Posterior vena cava (tissue), 2 donors: ENCODE data around the gene AGXT. TPM values are rescaled to one million over a fixed set of nuclear protein-coding genes. Genes with fewer than 3 reads are reported as not detected.
"Not testable (repeated sequence)": the region's sequence is repeated elsewhere in the genome, so short reads cannot be mapped to it uniquely, and the experiment has no call there.

Source experiments
- DNase-seq: peaks from one replicate; pipeline ENCODE4 v3.0.0-alpha.2; 2020; ENCODE audit warnings: low spot score
- intact Hi-C, 2 donors: fragments of 100-400 bp; cut with DNase I; formaldehyde crosslinking; loops; one replicate each; pipeline versions ENCODE4 v1.14.1 to v1.14.2; 2022 to 2023
- total RNA-seq, 2 donors: library from RNA; stranded (reverse); fragmentation: NEBNext Ultra II Directional; extraction: Animal tissue kit (Norgen Biotek cat#: 25700); gene quantifications; one replicate each; pipeline ENCODE4 v1.2.1, GENCODE V29; 2021
- donor health status: DM: yes; HTN: yes; CAD: no.
- donor health status: DM: yes; HTN: yes; CAD: no.

Gene AGXT
- total RNA-seq, 2 donors from 2014 or later: not detected

DNA sequence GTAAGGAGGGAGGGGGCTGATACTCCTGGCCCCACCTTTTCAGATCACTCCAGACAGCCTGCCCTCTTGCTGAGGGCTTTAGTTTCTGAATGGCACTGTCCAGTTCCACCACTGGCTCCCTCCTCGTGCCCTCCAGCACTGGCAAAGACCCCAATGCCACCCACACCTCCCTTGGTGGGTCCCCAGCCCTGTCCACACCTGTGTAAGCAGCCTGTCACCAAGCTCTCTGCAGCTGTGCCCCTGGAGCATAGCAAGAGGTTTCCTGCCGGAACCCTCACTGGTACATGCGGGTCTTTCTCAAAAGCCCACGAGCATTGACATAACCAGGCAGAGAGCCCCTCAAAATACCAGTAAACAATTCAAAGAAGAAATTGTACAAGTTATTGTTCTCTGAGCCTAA lies 31.0 kb upstream of the AGXT start:
- DNase-seq: no peak

DNA sequence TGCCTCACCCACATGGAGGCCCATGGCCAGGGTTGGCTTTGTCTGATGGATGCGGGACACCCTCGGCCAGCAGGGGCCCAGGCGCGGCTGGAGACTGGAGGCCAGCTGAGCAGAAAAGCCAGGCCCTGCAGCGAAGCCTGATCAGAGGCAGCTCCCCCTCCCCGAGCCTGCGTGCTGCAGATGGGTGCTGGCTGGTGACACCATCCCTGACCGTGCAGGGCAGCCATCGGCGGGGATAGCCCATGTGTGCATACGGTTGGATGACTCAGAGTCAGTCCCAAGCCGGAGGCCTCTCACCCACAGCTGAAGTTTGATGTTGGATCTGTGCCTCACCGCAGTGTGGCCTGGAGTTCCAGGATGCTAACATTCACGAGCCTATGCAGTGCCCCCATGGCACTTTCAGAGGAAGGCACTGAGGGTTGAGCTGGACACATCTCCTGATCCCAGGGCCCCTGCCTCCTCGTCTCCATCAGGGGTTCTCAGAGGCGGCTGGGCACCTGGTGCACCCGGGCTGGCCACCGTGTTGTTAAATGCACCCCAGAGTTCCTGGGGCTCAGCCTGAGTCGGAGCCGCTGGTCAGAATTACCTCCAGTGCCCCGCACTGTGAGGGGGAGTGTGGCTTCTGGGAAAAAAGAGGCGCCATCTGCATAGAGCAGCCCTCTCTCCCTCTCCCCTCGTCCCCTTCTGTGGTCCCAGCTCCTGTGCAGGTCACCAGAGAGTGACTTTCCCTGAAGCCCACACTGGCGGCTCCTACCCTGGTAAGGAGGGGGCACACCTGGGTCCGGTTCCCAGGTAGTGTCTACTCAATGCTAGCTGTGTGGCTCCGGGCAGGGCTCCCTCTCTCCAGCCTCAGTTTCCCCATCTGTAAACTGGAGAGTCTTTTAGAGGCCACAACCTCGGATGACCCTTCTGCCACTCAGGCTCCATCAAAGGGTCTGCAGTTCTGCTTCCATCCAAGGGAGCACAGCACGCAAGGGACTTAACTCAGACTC lies 29.2 kb upstream of the AGXT start:
- DNase-seq: peak; percentile 77
- intact Hi-C loops: no loop called here

More for the DNA sequence above, 31.0 kb upstream of the AGXT start:
- intact Hi-C loops: no loop called here

DNA sequence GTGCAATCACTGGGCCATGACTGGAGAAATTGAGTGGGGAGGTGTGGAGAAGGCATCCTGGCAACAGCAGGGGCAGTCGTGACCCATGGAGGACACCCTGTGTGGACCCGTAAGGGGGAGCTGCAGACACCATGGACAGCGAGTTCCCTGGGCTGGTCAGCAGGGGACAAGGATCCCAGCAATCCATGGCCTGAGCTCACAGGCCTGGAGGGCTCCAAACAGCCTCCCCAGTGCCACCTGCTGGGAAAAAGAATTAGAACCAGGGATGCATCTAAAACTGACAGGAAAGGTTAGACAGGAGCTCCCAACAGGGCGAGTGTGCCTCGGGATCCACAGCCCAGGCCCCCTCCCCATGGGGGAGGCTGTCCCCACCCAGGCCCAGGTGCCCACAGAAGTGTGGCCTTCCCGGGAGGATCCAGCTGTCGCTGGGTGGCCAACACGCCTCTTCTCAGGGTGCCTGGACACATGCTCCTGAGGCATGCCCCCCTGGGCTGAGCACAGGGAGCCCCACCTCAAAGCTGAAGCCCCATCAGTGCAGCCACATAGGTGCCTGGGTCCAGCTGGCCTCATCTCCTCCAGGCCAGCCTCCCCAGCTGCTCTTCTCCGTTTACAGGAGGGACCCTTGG lies 28.1 kb upstream of the AGXT start:
- intact Hi-C loops: no loop called here
- no peak for DNase-seq

DNA sequence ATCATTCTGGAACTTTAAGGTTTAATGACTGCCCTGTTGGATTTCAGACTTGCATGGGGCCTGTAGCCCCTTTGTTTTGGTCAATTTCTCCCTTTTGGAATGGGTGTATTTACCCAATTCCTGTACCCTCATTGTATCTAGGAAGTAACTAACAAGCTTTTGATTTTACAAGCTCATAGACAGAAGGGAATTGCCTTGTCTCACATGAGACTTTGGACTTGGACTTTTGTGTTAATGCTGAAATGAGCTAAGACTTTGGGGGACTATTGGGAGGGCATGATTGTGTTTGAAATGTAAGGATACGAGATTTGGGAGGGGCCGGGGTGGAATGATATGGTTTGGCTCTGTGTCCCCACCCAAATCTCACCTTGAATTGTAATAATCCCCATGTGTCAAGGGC lies 22.3 kb upstream of the AGXT start:
- not testable (repeated sequence) for DNase-seq

DNA sequence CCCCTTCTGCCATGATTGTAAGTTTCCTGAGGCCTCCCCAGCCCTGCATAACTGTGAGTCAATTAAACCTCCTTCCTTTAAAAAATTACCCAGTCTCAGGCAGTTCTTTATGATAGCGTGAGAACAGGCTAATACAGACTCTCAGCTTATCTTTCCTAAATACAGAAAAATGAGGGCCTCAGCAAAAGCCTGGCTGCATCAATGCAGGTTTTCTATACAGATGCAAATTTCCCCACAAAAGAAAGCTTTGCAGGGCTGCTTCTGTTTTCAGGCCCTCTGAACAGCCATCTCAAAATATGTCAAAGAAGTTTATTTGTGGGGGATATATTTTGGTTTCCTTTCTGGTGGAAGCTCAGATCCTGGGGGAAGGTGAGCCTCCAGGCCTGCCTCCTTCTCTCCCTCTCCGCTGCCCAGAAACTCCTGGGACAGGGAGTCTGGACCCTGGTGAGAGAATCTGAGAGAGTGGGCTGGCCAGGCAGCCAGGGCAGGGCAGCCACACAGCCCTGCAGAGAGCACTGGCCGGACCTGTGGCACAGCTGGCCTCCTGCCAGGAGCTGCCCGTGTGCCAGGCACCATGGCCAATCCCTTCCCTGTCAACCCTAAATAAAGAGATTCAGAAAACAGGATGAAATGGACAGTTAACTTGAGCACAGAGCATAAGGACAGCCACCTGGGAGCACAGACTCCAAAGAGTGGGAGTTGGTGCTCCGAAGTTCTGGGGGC lies 21.6 kb upstream of the AGXT start:
- intact Hi-C loops: no loop called here
- no peak for DNase-seq

More for the DNA sequence above, 22.3 kb upstream of the AGXT start:
- intact Hi-C loops: not testable (repeated sequence)

DNA sequence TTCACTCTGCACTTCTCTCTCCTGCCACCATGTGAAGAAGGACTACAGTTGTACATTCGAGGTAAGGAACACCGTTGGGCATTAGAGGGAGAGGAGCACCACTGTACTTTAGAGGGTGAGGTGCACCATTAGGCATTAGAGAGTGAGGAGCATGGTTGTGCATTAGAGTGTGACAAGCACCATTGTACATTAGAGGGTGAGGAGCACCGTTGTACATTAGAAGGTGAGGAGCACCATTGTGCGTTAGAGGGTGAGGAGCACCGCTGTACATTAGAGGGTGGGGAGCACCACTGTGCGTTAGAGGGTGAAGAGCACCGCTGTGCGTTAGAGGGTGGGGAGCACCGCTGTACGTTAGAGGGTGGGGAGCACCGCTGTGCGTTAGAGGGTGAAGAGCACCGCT lies 20.8 kb upstream of the AGXT start:
- no peak for DNase-seq
- intact Hi-C loops: no loop called here

DNA sequence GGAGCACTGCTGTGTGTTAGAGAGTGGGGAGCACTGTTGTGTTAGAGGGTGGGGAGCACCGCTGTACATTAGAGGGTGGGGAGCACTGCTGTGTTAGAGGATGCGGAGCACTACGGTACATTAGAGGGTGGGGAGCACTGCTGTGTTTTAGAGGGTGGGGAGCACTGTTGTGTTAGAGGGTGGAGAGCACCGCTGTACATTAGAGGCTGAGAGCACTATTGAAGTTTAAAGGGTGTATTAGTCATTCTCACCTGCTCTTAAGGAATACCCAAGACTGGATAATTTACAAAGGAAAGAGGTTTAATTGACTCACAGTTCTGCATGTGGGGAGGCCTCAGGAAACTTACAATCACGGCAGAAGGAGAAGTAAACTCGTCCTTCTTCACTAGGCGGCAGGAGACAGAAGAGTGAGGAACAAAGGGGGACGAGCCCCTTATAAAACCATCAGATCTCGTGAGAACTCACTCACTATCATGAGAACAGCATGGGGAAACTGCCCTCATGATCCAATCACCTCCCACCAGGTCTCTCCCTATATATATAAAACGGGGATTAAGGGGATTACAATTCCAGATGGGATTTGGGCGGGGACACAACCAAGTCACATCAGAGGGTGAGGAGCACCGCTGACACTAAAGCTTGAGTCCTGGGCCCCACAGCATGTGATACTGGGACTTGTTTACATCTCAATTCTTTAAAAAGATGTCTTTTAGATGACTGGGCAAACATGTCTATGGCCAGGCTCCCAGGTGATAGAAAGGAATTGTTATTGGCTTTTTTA lies 19.5 kb upstream of the AGXT start:
- intact Hi-C loops: no loop called here
- DNase-seq: no peak

DNA sequence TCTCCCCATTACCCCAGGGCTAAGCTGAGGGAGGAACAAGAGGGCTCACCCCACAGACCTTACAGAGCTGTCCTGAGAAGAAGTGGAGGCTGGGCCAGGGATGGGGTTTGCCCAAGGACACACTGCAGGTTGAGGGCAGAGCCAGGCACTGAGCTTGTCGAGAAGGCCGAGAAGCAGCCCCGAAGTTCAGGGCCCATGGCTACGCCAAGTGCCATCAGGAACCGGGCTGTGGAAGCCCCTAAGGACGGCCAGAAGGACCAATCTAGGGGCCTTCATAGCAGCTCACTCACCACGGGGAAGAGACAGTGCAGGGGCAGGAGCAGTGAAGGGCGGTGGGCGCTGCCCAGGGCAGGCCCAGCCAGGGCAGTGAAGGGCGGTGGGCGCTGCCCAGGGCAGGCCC lies 18.6 kb upstream of the AGXT start:
- DNase-seq: no peak
- intact Hi-C loops: no loop called here

DNA sequence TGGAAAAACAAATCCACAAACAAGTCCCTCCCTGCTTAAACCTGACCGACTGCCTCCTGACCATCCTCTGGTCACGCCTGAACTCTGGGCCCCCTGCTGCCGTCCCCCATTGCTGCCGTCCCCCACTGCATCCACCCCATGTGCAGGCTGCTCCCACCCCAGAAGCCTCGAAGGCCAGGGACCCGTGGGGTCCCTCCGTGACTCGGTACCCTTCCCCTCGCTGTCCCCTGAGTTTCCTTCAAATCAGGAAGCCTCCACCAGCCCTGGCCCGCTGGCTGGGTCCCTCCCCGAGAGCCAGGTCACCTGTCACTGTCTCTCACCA lies 17.9 kb upstream of the AGXT start:
- DNase-seq: no peak
- intact Hi-C loops: no loop called here

DNA sequence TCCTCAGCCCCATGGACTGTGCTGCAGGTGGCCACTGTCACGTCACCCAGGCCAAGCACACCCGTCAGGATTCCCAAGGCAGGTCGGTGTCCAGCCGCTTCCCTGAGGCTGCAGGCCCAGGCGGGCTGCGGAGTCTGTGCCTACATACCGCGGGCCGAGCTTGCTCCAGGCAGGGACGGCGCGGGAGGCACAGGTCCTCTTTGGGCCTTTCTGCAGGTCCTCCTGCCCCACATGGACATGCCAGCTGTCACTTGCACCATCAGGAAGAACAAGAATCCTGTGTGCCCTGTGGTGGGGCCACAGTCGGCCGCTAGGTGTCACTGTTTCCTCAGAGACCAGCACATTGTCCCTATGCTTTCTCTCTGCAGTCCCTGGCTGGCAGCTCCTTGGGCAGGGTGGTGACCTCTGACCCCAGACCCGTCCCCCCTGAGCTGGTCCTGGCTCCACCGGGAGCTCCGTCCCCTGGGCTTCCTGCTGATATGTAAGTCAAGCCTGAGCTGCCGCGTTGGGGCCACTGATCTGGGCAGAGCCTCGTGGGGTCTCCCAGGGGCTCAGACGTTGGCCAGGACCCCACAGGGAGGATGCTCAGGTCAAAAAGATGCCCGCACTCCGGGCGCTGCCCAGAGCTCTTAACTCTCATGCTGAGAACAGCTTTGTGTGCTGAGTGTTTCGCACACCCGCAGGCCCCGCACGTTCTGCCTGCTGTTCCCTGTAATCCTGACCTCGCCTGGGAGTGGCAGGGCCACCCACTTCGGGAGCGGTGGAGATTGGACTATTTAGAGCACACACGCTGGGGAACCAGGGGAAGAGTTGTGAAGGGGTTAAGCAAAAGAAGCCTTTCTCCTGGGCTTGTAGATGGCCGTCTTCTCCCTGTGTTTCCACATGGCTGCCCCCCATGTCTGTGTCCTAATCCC lies 17.3 kb upstream of the AGXT start:
- DNase-seq: peak; percentile 94
- intact Hi-C loops: no loop called here

DNA sequence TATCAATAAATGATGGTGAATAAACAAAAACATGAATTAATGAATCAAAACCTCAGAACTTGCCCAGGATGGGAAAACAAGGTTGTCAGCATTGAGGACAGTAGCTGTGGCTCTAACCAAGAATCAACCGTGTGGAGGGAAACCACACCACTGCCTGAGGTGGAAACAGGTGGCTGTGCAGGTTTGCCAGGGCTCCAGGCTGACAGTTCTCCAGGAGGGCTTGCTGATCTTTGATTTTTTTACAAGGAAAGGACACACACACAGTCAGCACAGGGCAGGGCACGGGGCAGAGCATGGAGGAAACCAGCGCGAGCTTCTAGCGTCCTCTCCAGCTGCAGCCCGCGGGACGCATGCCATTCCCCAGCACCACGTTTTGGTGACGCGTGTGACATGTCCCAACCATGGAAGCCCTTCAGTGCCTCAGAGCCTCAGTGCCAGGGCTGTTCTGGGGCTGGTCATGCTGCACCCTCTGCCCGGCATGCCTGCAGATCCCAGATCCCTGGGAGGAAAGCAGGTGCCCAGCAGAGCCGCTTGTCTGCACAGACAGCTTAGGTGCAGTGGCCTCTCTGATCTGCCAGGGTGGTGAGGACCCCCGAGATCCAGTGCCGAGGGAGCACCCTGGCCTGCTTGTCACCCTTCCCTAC lies 15.8 kb upstream of the AGXT start:
- no peak for DNase-seq
- intact Hi-C loops: no loop called here

DNA sequence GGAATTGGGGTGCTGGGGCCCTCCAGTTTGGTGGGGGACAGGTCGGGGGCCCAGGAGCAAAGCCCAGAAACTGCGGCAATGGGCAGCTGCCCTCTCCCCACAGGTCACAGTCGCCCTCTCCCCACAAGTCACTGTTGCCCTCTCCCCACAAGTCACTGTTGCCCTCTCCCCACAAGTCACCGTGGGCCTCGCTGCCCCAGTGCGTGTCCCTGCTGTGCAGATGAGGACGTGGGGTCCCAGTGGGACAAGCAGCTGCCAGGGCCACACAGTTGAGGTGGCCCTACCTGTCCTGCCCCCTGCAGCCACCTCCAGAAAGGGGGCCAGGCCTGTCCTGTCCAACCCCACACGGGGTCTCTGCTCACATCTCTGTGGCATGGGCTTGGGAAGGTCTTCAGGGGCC lies 13.0 kb upstream of the AGXT start:
- no peak for DNase-seq
- intact Hi-C loops: no loop called here

DNA sequence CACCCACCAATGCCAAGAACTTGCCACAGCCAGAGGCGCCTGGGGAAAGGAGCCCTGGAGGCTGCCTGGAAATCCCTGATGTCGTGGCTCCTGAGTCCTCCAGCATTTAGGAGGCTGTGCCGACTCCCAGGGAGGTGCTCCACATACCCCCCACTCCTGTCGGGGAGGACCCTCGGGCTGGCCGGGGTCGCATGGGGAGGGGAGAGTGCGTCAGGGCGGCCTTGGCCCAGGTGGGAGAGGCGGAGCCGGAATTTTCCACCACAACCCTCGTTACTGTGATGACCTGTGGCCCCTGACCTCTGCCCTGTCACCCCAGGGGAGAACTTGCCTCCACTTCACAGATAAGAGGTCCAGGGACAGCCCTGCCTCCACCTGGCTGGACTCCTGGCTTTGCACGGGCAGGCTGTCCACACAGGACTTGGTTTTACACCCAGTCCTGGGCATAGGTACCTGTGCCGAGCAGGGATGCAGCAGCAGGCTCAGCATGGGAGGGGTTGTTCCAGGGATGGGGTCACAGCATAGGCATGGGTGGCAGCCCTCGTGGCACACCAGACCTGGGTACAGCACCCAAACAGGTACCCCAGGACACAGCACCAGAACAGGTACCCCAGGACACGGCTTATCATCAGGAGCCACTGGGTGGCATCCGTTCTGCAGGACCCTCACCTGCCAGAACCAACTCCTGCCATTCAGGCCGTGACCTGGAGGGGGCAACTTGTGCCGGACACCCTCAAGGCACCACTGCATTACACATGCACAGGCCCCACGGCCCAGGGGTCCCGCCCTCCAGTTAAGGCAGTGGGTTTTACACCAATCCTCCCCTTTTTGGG lies 12.3 kb upstream of the AGXT start:
- intact Hi-C loops: no loop called here
- DNase-seq: no peak

DNA sequence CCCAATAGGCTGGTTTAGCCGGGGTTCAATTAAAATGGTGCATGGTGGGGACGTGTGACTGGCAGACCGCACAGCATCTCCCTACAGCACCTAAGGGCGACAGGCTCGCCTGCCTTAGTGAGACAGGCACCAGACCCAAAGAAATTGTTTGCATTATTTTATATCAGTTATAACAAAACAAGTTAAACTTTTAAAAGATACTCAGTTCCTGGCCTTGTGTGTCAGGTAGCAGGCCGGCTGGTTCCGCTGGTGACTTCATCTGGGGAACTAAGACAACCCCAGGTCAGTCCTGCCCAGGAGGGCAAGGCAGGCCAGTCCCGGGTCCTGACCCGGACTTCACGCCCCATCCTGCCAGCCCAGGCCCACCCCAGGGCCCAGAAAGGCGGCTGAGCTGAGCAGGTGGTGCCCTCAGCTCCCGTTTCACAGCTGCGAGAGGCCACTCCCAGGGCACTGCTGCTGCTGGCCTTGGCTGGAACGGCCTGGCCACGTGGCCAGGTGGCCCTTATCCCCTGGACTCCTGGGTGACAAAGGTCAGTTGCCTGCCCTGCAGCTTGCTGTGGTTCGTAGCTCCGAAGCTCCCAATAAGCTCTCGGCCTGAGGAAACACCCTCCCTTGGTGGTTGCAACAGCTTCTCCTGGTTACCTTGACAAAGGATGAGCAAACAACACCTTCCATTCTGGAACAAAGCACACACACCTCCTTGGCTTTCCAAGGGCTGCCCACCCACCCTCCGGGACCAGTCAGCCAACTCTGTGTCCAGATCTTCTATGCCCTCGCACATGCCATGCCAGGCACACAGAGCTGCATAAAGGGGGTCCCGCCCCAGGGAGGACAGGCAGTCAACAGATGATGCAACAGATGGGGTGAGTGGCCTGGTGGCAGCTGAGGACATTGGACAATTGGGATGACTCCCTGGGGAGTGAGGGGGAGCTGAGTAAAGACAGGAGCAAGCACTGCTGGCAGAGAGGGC lies 11.3 kb upstream of the AGXT start:
- intact Hi-C loops: no loop called here
- DNase-seq: no peak

DNA sequence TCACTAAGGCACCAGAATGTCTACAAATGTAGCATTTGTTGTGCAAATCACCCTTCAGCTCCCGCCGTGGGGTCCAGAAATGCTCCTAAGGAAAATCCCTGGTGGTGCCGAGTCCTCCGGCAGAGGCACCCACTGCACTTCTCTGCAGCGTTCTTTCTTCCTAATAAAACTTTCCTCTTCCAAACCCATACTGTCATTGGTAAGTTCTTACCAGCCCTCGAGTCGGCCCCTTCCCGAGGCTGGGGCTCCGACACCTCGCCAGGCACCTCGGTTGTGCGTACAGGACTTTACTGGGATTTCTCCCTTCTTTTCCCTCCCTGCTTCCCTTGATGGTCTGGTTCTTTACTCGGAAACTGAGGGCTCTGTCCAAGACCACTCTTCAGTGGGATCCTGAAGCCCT lies 10.3 kb upstream of the AGXT start:
- intact Hi-C loops: no loop called here
- DNase-seq: no peak

DNA sequence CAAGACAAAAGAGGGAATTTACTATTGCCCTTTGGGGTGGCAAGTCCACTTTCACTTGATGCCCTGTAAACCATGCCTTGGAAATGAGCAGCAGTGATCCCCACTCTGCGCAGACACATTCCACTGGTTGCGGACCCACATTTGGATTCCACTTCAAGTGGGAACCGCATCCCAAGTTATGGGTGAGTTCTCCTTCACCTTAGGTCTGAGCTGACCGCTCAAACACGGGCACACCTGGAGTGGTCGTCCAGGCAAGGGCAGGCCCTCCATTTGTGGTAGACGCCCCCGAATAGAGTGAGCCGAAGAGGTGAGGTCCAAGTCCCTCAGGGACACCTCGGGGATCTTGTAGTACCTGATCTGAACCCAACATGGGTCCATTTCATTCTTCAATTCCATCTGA lies 9.8 kb upstream of the AGXT start:
- intact Hi-C loops: no loop called here

More for the DNA sequence above, 9.8 kb upstream of the AGXT start:
- no peak for DNase-seq
